H1 (cell line): Measurements from ENCODE around the gene CRY1. TPM values are rescaled to one million over a fixed set of nuclear protein-coding genes. Genes with fewer than 3 reads are reported as not detected.

Experiments
- GTF2F1 ChIP-seq: IDR thresholded peaks from 2 replicates; pipeline ENCODE4 v1.6.1; 2012; ENCODE audit warnings: low read depth, low read length, improper control_type of control experiment, borderline replicate concordance
- RAD21 ChIP-seq, 2 experiments: IDR thresholded peaks in 1 of 2; conservative IDR thresholded peaks in 1 of 2; 2 replicates each; pipeline ENCODE4 v1.6.1; 2011; ENCODE audit warnings: low read depth in 2 of 2, low read length in 2 of 2, improper control_type of control experiment in 1 of 2, inconsistent platforms in 1 of 2, mild to moderate bottlenecking in 1 of 2, moderate library complexity in 1 of 2
- TAF1 ChIP-seq: IDR thresholded peaks from 2 replicates; pipeline ENCODE4 v1.6.1; 2011; ENCODE audit warnings: mild to moderate bottlenecking, low read depth, low read length
- polyA plus RNA-seq, 7 experiments: library from polyadenylated mRNA; depleted of rRNA in 3 of 7; stranded (reverse) in 5 of 7; unstranded in 2 of 7; fragments of >200 nt in 5 of 7; fragments of 200-250 nt in 2 of 7; gene quantifications; 1 replicate in 5 of 7; 2 replicates in 1 of 7; 4 replicates in 1 of 7; pipeline versions ENCODE4 v1.2.1 to v1.2.3, GENCODE V29; 2011 to 2013; ENCODE audit warnings: missing spikeins in 2 of 7, mixed read lengths in 2 of 7
- total RNA-seq: library from RNA; stranded (reverse); fragmentation: NEBNext Ultra II Directional; extraction: Animal tissue kit (Norgen Biotek cat#: 25700); gene quantifications from 2 replicates; pipeline ENCODE4 v1.2.1, GENCODE V29; 2021

Gene CRY1
- total and polyA plus RNA-seq, 2 of the 8 experiments (the other 6 are each of a cell fraction or from before 2014, with no cell fraction given), result 13.6 to 25.1 TPM

DNA sequence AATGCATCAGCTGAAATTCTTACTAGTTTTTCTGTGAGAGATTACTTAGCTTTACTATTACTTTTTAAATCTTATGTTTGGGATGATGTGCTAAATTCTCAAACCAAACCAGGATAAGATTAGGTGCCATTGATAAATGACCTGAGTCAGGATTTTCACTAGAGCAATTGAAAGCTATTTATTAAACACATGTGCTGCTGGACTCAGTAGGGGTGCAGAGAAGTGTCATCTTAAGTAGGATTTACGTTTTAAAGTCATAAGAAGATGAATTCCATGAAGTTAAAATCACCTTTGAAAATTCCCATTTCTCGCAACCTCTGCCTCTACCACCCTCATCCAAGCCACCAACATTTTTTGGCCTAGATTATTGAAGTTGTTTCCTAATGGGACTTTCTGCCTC lies 128.8 kb downstream of the CRY1 start (continued):
- TF ChIP-seq GTF2F1, result no peak
- no peak for TF ChIP-seq TAF1
- TF ChIP-seq RAD21 (IDR thresholded peaks at IDR 0.05 in 1 of 2, conservative IDR thresholded peaks at IDR 0.05 in 1 of 2; ENCODE audit: low read depth in 2 of 2, low read length in 2 of 2), result no peak
- TF ChIP-seq, all 59 proteins: peak for 0
